Measurements from ENCODE around the gene ARNT2.

- no peak for TF ChIP-seq CTCF (IDR thresholded peaks at IDR 0.05)
- no peak for TF ChIP-seq POLR2A (IDR thresholded peaks at IDR 0.05)
Observed at GRCh38 chr15:80568298-80568697, 164.1 kb downstream of the ARNT2 start.

Measured in vagina (tissue), 2 donors.